Psoas muscle (tissue), 8 donors: ENCODE results near the gene KCNAB1. TPM values are rescaled to one million over a fixed set of nuclear protein-coding genes. Genes with fewer than 3 reads are reported as not detected.
"Not testable (repeated sequence)": the region's sequence is repeated elsewhere in the genome, so short reads cannot be mapped to it uniquely, and the experiment has no call there.

Source experiments
- ATAC-seq, 4 donors: fragments of 200-7000 bp; cut with Tn5 transposase; one replicate each; pipeline ENCODE4 v1.9.1; 2020; ENCODE audit warnings: moderate library complexity in 3 of 4, mild to moderate bottlenecking in 2 of 4
- DNase-seq, 2 donors: peaks; one replicate each; pipeline ENCODE4 v3.0.0-alpha.2; 2020
- H3K27ac ChIP-seq: fragments of 200-600 bp; one replicate; pipeline ENCODE4 v1.8.0; 2022
- H3K27me3 ChIP-seq, 3 donors: fragments of 200-600 bp in 1 of 3; one replicate each; pipeline versions ENCODE4 v1.6.1 to v1.8.0; 2013 to 2022; ENCODE audit warnings: low read length in 2 of 3, mild to moderate bottlenecking in 2 of 3, moderate library complexity in 1 of 3; ENCODE audit not compliant: insufficient read depth in 3 of 3
- H3K36me3 ChIP-seq, 2 donors: fragments of 200-600 bp in 1 of 2; one replicate each; pipeline versions ENCODE4 v1.6.1 to v1.8.0; 2013 to 2022; ENCODE audit warnings: low read depth in 1 of 2, mild to moderate bottlenecking in 1 of 2, moderate library complexity in 1 of 2; ENCODE audit not compliant: insufficient read depth in 1 of 2
- H3K4me1 ChIP-seq: fragments of 200-600 bp; one replicate; pipeline ENCODE4 v1.8.0; 2022
- H3K4me3 ChIP-seq: fragments of 200-600 bp; one replicate; pipeline ENCODE4 v1.8.0; 2022; ENCODE audit warnings: mild to moderate bottlenecking
- H3K9me3 ChIP-seq: fragments of 200-600 bp; one replicate; pipeline ENCODE4 v1.8.0; 2022
- WGBS, 3 donors: extraction: QIAGEN DNeasy Blood & Tissue Kit; methylation state at CpG; one replicate each; pipeline versions ENCODE4 v1.1.6 to v1.1.7; 2013; 5-methylcytosine and 5-hydroxymethylcytosine counted together
- intact Hi-C, 2 donors: fragments of 100-400 bp; cut with DNase I; formaldehyde crosslinking; loops; one replicate each; pipeline versions ENCODE4 v1.11.0 to v1.14.2; 2022
- polyA plus RNA-seq, 3 donors: library from polyadenylated mRNA; stranded (reverse); fragments of 200-250 nt; gene quantifications; one replicate each; pipeline ENCODE4 v1.2.3, GENCODE V29; 2013
- total RNA-seq, 4 donors: library from RNA; stranded (reverse); fragmentation: NEBNext Ultra II Directional in 2 of 4; extraction: Animal tissue kit (Norgen Biotek cat#: 25700) in 2 of 4; gene quantifications; one replicate each; pipeline versions ENCODE4 v1.2.1 to v1.2.4, GENCODE V29; 2021 to 2023
- TF ChIP-seq, protein P1 (sequence below): fragments of 200-600 bp; IDR thresholded peaks from one replicate; pipeline ENCODE4 v1.8.0; 2022; ENCODE audit warnings: antibody characterized with exemption
- donor health status: healthy with polysubstance abuse.
- donor health status: DM: no; HTN: no; CAD: no; lungs with moderate emphysema.
- donor health status: Bipolar disorder and iron deficiency.
- donor health status: healthy.
- donor health status: DM: yes; HTN: yes; CAD: no.
- donor health status: DM: no; HTN: no; CAD: no.
- donor health status: DM: no; HTN: no; CAD: no.
- donor health status: DM: yes; HTN: yes; CAD: no.

Gene KCNAB1
- total and polyA plus RNA-seq, 7 donors: 0.66 to 3.1 (median 0.91) TPM

GRCh38 chr3:156094391-156094790 lies 26.0 kb upstream of the KCNAB1 start:
- H3K9me3 ChIP-seq: no peaks in the 10 kb centered on the region
- no peak for ATAC-seq
- no peak for DNase-seq
- no peak overlapping the region for H3K4me3 ChIP-seq
- no peaks in the 10 kb centered on the region for H3K4me1 ChIP-seq
- no peak overlapping the region for H3K27ac ChIP-seq
- H3K36me3 ChIP-seq: no peaks in the 10 kb centered on the region
- 75 to 76% (median 76%) methylated on average over 2 of the region's 2 CpGs for WGBS, 3 donors
- intact Hi-C loops: no loop called here
- TF ChIP-seq, protein P1, sequence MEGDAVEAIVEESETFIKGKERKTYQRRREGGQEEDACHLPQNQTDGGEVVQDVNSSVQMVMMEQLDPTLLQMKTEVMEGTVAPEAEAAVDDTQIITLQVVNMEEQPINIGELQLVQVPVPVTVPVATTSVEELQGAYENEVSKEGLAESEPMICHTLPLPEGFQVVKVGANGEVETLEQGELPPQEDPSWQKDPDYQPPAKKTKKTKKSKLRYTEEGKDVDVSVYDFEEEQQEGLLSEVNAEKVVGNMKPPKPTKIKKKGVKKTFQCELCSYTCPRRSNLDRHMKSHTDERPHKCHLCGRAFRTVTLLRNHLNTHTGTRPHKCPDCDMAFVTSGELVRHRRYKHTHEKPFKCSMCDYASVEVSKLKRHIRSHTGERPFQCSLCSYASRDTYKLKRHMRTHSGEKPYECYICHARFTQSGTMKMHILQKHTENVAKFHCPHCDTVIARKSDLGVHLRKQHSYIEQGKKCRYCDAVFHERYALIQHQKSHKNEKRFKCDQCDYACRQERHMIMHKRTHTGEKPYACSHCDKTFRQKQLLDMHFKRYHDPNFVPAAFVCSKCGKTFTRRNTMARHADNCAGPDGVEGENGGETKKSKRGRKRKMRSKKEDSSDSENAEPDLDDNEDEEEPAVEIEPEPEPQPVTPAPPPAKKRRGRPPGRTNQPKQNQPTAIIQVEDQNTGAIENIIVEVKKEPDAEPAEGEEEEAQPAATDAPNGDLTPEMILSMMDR: no peak
- H3K27me3 ChIP-seq: no peaks in the 10 kb centered on the region

DNA sequence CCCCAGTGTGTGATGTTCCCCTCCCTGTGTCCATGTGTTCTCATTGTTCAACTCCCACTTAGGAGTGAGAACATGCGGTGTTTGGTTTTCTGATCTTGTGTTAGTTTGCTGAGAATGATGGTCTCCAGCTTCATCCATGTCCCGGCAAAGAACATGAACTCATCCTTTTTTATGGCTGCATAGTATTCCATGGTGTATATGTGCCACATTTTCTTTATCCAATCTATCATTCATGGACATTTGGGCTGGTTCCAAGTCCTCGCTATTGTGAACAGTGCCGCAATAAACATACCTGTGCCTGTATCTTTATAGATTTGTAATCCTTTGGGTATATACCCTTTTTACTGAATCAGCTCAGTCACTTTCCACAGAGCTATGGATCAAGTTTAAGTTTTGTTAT lies 24.7 kb upstream of the KCNAB1 start:
- H3K27ac ChIP-seq, ATAC-seq, intact Hi-C loops, H3K9me3 ChIP-seq, H3K4me1 ChIP-seq, H3K4me3 ChIP-seq, H3K27me3 ChIP-seq, DNase-seq, H3K36me3 ChIP-seq: not testable (repeated sequence)
- WGBS, 3 donors: 92 to 97% (median 95%) methylated on average over 4 of the region's 4 CpGs

- H3K36me3 ChIP-seq: no peaks in the 10 kb centered on the region
- DNase-seq: no peak
- ATAC-seq: no peak
- TF ChIP-seq, protein P1: no peak
- no peaks in the 10 kb centered on the region for H3K27me3 ChIP-seq
- H3K4me3 ChIP-seq: no peak overlapping the region
- no peaks in the 10 kb centered on the region for H3K4me1 ChIP-seq
- no peak overlapping the region for H3K27ac ChIP-seq
- 88 to 94% (median 89%) methylated on average over 4 of the region's 4 CpGs for WGBS, 3 donors
- intact Hi-C loops: no loop called here
- no peaks in the 10 kb centered on the region for H3K9me3 ChIP-seq
These were observed 21.8 kb upstream of the KCNAB1 start for GRCh38 chr3:156098437-156099035.

DNA sequence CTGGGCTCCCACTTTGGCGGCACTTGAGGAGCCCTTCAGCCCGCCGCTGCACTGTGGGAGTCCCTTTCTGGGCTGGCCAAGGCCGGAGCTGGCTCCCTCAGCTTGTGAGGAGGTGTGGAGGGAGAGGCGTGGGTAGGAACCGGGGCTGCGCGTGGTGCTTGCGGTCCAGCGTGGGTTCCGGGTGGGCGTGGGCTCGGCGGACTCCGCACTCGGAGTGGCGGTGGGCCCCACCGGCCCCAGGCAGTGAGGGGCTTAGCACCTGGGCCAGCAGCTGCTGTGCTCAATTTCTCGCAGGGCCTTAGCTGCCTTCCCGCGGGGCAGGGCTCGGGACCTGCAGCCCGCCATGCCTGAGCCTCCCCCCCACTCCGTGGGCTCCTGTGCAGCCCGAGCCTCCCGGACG lies 21.0 kb upstream of the KCNAB1 start:
- DNase-seq, intact Hi-C loops, H3K9me3 ChIP-seq, H3K27me3 ChIP-seq, H3K4me3 ChIP-seq, H3K4me1 ChIP-seq, H3K27ac ChIP-seq, ATAC-seq, H3K36me3 ChIP-seq: not testable (repeated sequence)
- WGBS, 3 donors: 93 to 95% (median 94%) methylated on average over 21 to 27 of the region's 27 CpGs

- H3K4me1 ChIP-seq, intact Hi-C loops, H3K27ac ChIP-seq, H3K9me3 ChIP-seq, DNase-seq, ATAC-seq, H3K4me3 ChIP-seq, H3K36me3 ChIP-seq, H3K27me3 ChIP-seq: not testable (repeated sequence)
- WGBS, 3 donors: 89 to 96% (median 89%) methylated on average over 7 to 9 of the region's 9 CpGs
These were observed 20.4 kb upstream of the KCNAB1 start for GRCh38 chr3:156099984-156100383.

GRCh38 chr3:156102267-156102931 lies 18.0 kb upstream of the KCNAB1 start:
- WGBS, 3 donors: 20 to 27% (median 20%) methylated on average over 4 of the region's 4 CpGs
- intact Hi-C loops: no loop called here
- Histone ChIP-seq H3K4me3 (no peak overlapping the region), H3K27me3 (no peaks in the 10 kb centered on the region), H3K36me3 (no peaks in the 10 kb centered on the region), H3K9me3 (no peaks in the 10 kb centered on the region), H3K27ac (no peak overlapping the region), H3K4me1 (no peaks in the 10 kb centered on the region)
- ATAC-seq: no peak
- TF ChIP-seq, protein P1: no peak
- no peak for DNase-seq
